Measurements from ENCODE around the gene NOS1AP. TPM values are rescaled to one million over a fixed set of nuclear protein-coding genes. Genes with fewer than 3 reads are reported as not detected.

The NOS1AP gene
- total and polyA plus RNA-seq, 9 of the 15 experiments (the other 6 are each of a cell fraction or from before 2014, with no cell fraction given) = 0.07 to 1.5 (median 0.22) TPM

DNA sequence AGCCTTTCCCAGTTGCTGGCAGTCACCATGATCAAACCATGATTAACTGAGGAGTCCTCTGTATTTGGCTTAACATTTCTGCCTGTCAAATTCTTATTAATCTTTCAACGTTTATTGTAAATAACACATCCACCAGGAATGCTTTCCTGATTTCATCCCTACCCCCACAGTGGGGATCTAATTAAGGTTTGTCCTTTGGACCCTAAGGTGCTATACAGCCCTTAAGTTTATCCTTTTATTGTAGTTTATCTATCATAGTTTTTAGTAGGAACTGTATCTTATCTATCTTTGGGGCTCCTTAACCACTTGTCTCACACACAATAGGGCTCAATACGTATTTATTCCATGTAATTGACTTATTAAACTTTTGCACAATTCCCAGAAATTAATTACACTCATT is 246.2 kb downstream of the NOS1AP start:
- intact Hi-C loops (cut with micrococcal nuclease) = no loop called here
- H3K9me1 ChIP-seq (ENCODE audit: control insufficient read depth, insufficient read depth, low read length) = no peaks in the 10 kb centered on the region
- no TSS peak for BruUV-seq (replicated peaks)
- no peaks in the 10 kb centered on the region; a peak in 1 of 5 replicates for H3K4me1 ChIP-seq (replicated peaks in 1 of 2; ENCODE audit: control insufficient read depth in 2 of 2, insufficient read depth in 2 of 2, low read length in 2 of 2)
- ChIA-PET CTCF (ENCODE audit: low intra/inter-chr PET ratio) (no interaction called here), POLR2A (no interaction called here)
- H3K4me2 ChIP-seq (ENCODE audit: insufficient read depth, low read length) = no peak overlapping the region
- peaks cover 7 to 15% of the 10 kb centered on the region in 2 experiments; a peak in 3 of 5 replicates for H3K27me3 ChIP-seq (ENCODE audit: control insufficient read depth in 2 of 2, insufficient read depth in 2 of 2, low read length in 2 of 2)
- FAIRE-seq (no peak), DNase-seq (ENCODE audit: extremely low read depth in 1 of 4, low spot score in 3 of 4) (no peak), ATAC-seq (no peak)
- no peaks in the 10 kb centered on the region for H3K9me3 ChIP-seq (replicated peaks; ENCODE audit: control insufficient read depth, insufficient read depth, low read depth, low read length)
- in situ Hi-C loops (cut with MboI) = no loop called here
- H3K79me2 ChIP-seq (ENCODE audit: control insufficient read depth, insufficient read depth, low read length) = no peaks in the 10 kb centered on the region
- no peak overlapping the region for H2AFZ ChIP-seq (ENCODE audit: low read depth, low read length)
- H3K36me3 ChIP-seq (ENCODE audit: control insufficient read depth, insufficient read depth, low read length) = no peaks in the 10 kb centered on the region
- H3K27ac ChIP-seq (ENCODE audit: extremely low read depth, low read depth, low read length) = no peak overlapping the region
- WGBS (ENCODE audit: insufficient coverage, low coverage, missing lambda C conversion rate) = 0% methylated on average over 2 of the region's 2 CpGs
- H3K4me3 ChIP-seq = no peak overlapping the region
- no peaks in the 10 kb centered on the region for H4K20me1 ChIP-seq (replicated peaks; ENCODE audit: control insufficient read depth, insufficient read depth, low read length)
- H3K9ac ChIP-seq (ENCODE audit: insufficient read depth in 1 of 2, low read depth in 2 of 2, low read length in 2 of 2) = no peak overlapping the region
- TF ChIP-seq, protein P1, sequence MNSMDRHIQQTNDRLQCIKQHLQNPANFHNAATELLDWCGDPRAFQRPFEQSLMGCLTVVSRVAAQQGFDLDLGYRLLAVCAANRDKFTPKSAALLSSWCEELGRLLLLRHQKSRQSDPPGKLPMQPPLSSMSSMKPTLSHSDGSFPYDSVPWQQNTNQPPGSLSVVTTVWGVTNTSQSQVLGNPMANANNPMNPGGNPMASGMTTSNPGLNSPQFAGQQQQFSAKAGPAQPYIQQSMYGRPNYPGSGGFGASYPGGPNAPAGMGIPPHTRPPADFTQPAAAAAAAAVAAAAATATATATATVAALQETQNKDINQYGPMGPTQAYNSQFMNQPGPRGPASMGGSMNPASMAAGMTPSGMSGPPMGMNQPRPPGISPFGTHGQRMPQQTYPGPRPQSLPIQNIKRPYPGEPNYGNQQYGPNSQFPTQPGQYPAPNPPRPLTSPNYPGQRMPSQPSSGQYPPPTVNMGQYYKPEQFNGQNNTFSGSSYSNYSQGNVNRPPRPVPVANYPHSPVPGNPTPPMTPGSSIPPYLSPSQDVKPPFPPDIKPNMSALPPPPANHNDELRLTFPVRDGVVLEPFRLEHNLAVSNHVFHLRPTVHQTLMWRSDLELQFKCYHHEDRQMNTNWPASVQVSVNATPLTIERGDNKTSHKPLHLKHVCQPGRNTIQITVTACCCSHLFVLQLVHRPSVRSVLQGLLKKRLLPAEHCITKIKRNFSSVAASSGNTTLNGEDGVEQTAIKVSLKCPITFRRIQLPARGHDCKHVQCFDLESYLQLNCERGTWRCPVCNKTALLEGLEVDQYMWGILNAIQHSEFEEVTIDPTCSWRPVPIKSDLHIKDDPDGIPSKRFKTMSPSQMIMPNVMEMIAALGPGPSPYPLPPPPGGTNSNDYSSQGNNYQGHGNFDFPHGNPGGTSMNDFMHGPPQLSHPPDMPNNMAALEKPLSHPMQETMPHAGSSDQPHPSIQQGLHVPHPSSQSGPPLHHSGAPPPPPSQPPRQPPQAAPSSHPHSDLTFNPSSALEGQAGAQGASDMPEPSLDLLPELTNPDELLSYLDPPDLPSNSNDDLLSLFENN (IDR thresholded peaks at IDR 0.05; ENCODE audit: low read depth in 2 of 2, low read length in 2 of 2) = no peak
- TF ChIP-seq ZBTB5 (IDR thresholded peaks at IDR 0.05) = no peak
- no peak for TF ChIP-seq ZBTB34 (CRISPR knock-in tag; IDR thresholded peaks at IDR 0.05)
- TF ChIP-seq VEZF1 (CRISPR knock-in tag; IDR thresholded peaks at IDR 0.05) = no peak
- no peak for TF ChIP-seq MLX (CRISPR knock-in tag; conservative IDR thresholded peaks at IDR 0.05)
- no peak for TF ChIP-seq PHF20 (IDR thresholded peaks at IDR 0.05; ENCODE audit: partially characterized antibody)
- TF ChIP-seq, protein P2, sequence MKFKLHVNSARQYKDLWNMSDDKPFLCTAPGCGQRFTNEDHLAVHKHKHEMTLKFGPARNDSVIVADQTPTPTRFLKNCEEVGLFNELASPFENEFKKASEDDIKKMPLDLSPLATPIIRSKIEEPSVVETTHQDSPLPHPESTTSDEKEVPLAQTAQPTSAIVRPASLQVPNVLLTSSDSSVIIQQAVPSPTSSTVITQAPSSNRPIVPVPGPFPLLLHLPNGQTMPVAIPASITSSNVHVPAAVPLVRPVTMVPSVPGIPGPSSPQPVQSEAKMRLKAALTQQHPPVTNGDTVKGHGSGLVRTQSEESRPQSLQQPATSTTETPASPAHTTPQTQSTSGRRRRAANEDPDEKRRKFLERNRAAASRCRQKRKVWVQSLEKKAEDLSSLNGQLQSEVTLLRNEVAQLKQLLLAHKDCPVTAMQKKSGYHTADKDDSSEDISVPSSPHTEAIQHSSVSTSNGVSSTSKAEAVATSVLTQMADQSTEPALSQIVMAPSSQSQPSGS (CRISPR knock-in tag; IDR thresholded peaks at IDR 0.05) = no peak
- TF ChIP-seq PHF21A (IDR thresholded peaks at IDR 0.05; ENCODE audit: borderline replicate concordance, low read depth) = no peak
- TF ChIP-seq SRF (CRISPR knock-in tag; IDR thresholded peaks at IDR 0.05) = no peak
- TF ChIP-seq HDAC6 (IDR thresholded peaks at IDR 0.05; ENCODE audit: low read depth, low read length) = no peak
- no peak for TF ChIP-seq PCBP2 (IDR thresholded peaks at IDR 0.05; ENCODE audit: low read depth, low read length, poor library complexity, severe bottlenecking)
